IMR-90 (cell line): ENCODE results near the gene RBP2.

Experiments
- POLR2A ChIP-seq: IDR thresholded peaks from 2 replicates; pipeline ENCODE4 v1.6.1; 2012; ENCODE audit warnings: mild to moderate bottlenecking, low read depth, low read length
- TF ChIP-seq, protein P1 (sequence below): conservative IDR thresholded peaks from 2 replicates; pipeline ENCODE4 v1.5.1; 2012; ENCODE audit warnings: mild to moderate bottlenecking, low read depth, low read length, improper control_type of control experiment

DNA sequence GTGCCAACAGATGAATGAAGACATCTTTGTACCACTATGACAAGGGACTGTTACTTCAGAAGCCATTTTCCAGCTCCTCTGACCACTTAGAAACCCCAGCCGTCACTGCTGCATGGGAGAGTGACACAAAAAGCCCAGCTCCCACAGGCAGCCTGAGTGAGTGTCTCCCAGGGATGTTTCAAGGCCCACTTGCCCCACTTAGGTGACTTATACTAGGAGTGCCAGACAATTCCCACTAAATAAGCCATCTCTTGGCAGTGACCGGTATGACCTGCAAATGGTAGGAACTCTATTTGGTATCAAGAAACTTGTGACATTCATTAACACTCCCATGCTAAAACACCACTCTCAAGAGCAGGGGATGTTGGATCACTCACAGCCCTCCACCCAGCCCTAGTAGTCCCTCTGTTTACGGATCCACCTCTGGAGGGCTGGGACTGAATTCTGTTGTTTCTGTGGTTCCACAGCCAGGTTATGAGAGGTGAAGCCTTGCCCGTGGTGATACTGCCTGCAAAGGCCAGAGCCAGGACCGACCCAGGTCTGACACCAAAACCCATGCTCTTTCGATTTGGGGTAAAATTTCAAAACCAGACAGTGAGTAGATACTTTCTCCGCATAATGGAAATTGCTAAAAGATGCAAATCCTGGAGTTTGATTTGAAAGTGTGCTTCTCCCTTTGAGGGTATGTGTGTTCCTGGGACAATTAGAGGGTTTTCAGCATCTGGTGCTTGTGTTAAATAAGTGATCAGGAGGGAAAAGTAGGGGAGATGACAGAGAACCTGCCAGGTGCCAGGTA is 48.7 kb upstream of the RBP2 start:
- no peak for TF ChIP-seq POLR2A
- TF ChIP-seq, protein P1, sequence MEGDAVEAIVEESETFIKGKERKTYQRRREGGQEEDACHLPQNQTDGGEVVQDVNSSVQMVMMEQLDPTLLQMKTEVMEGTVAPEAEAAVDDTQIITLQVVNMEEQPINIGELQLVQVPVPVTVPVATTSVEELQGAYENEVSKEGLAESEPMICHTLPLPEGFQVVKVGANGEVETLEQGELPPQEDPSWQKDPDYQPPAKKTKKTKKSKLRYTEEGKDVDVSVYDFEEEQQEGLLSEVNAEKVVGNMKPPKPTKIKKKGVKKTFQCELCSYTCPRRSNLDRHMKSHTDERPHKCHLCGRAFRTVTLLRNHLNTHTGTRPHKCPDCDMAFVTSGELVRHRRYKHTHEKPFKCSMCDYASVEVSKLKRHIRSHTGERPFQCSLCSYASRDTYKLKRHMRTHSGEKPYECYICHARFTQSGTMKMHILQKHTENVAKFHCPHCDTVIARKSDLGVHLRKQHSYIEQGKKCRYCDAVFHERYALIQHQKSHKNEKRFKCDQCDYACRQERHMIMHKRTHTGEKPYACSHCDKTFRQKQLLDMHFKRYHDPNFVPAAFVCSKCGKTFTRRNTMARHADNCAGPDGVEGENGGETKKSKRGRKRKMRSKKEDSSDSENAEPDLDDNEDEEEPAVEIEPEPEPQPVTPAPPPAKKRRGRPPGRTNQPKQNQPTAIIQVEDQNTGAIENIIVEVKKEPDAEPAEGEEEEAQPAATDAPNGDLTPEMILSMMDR: no peak
